HG03095 (cell line): ENCODE results near the gene PSMG2.

ENCODE experiments used
- ATAC-seq: cut with Tn5 transposase; IDR thresholded peaks from one replicate; pipeline ENCODE4 v1.9.1; 2021; ENCODE audit warnings: moderate library complexity; ENCODE audit not compliant: unreplicated experiment

The PSMG2 gene, protein sequence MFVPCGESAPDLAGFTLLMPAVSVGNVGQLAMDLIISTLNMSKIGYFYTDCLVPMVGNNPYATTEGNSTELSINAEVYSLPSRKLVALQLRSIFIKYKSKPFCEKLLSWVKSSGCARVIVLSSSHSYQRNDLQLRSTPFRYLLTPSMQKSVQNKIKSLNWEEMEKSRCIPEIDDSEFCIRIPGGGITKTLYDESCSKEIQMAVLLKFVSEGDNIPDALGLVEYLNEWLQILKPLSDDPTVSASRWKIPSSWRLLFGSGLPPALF

GRCh38 chr18:12702221-12703095 is at the start of gene PSMG2, which contains the start of gene CEP76:
Gene PSMG2 (plus strand): TSS chr18:12703042. CDS start chr18:12703108, 66 bp downstream.
Gene CEP76 (minus strand): TSS chr18:12702723. CDS start chr18:12702548, 175 bp downstream.
- peak; percentile 67 for ATAC-seq

DNA sequence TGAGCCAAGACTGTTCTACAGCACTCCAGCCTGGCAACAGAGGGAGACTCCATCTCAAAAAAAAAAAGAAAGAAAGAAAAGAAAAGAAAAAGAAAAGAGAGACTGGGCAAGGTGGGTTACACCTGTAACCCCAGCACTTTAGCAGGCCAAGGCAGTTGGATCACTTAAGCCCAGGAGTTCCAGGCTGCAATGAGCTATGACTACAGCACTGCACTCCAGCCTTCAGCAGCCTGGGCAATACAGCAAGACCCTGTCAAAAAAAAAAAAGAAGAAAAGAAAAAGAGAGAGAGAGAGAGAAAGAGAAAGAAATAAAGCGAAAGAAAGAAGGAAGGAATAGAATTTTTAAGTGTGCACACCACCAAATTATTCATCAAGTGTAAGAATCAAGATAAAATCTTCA is 47.9 kb upstream of the PSMG2 start:
- no peak for ATAC-seq

- ATAC-seq: no peak
Measured at GRCh38 chr18:12656605-12656937, 46.3 kb upstream of the PSMG2 start.

DNA sequence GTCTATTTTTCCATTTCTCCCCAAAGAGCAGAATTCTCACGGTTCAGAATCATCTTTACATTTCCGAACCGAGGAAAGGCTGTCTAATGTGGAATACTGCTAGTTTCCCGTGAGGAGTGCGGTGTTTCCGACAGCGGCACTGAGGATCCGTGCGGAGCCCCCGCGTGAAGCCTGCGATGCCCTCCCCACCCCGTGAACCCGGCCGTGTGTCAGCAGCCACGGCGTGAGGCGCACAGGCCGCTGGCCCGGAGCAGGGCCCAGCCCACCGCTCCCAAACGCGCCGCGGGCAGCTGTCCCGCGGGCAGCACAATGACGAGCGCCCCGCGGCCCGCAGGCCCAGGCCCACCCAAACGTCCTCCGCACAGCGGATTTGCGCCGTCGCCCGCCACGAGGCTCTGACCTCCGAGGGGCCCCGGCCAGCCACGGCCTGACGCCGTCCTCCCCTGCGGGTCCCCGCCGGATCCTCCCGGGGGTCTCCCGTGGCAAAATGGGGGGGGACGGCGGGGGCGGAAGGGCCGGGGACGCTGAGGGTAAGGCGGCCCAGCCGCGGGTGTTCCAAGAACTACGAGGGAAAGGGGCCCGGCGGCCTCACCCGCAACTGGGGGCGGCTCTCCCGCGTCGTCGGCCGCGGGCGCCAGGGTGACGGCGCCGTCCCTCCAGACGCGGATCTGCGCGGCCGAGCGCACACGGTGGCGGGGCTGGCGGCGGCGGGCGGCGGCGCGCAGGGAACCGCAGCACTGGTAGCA is 45.7 kb upstream of the PSMG2 start:
- ATAC-seq: peak; percentile 44

- peak; percentile 80 for ATAC-seq
Measured at GRCh38 chr18:12657684-12658425, 45.0 kb upstream of the PSMG2 start, which contains the start of gene SPIRE1. Gene SPIRE1 (minus strand): TSS chr18:12658107. CDS start chr18:12657866, 241 bp downstream.

DNA sequence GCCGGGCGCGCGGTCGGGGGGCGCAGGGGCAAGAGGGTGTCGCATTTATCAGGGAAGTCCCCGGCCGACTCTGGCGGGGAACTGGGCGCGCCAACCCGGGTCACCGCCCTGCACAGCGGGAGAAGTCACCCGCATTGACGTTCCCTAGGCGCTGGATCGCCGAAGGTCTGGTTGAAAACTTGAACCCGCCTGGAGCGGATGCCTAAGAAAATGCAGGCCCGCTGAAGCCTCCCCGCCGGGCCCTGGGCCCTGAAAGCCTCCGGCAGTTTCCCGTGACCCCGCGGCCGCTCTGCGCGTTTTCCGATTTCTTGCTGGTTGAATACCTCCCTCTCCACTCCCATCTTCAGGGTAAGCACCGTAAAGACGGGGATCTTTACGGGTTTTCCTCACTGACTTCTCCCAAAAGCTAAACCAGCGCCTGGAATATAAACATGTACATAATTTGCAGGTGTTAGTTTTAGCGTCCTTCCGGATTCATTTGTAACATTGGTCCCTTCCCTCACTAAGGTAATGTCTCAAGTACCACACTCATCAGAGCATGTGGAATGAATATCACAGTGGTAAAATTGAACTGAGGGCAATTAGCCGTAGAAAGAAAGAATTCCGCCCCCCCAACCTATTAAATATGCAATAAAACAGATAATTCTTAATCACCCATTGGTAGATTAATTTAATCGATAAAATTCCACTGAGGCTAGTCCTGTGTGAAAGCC is 44.3 kb upstream of the PSMG2 start:
- peak; percentile 28 for ATAC-seq

DNA sequence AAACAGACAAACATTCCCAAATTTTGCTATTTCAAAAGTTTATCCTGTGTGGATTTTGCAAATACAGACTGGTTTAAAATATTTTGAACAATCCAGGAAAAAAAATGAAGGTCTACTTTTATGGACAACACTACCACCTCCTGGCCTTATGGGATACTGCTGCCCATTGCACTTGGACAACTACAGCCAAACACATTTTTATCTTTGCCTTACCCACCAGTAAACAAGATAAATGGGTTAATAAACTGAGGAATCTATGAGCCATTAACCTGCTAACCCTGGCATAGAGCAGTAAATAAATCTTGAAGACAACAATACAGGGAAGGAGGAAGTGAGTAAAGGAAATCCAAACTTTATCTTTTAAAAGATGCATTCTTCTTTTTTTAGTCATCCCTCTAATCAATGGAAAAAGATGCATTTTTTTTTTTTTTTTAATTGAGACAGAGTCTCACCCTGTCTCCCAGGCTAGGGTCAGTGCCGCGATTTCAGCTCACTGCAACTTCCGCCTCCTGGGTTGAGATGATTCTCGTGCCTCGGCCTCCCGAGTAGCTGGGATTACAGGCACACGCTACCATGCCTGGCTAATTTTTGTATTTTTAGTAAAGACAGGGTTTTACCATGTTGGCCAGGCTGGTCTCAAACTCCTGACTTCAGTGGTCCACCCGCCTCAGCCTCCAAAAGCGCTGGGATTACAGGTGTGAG is 42.8 kb upstream of the PSMG2 start:
- no peak for ATAC-seq

DNA sequence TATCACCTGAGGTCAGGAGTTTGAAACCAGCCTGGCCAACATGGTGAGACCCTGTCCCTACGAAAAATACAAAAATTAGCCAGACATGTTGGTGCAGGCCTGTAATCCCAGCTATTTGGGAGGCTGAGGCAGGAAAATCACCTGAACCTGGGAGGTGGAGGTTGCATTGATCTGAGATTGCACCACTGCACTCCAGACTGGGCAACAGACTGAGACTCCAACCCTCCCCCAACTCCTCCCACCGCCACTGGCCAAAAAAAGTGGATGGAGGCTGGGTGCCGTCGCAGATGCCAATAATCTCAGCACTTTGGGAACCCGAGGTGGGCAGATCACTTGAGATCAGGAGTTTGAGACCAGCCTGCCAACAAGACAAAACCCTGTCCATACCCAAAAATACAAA is 34.8 kb upstream of the PSMG2 start:
- ATAC-seq: no peak

- no peak for ATAC-seq
Measured at GRCh38 chr18:12679183-12679786, 23.6 kb upstream of the PSMG2 start.

- ATAC-seq: no peak
Measured at GRCh38 chr18:12686100-12686499, 16.7 kb upstream of the PSMG2 start.

DNA sequence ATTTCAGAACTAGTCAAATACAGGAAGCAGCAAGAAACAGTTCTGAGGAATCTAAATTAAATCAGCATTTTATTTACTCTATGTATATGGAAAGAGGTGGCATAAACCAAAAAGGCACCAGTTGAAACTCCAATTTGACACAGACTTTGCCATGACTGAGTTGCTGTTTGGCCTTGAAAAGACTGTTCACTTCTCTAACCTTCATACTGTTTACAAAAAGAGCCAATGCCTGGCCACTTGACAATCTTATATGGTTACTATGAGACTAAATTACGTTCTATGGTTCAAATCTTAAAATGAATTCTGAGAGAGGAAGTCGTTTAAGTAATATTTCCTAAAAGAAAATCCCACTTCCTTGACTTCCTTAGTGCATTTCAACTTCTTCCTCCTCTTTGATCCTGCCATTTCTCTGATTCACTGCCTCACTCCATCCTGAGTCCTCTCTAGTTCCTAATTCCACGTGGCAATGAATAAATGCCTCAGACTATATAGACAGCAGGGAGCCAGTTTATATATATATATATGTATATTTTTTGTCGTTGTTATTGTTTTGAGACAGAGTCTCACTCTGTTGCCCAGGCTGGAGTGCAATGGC is 13.5 kb upstream of the PSMG2 start:
- no peak for ATAC-seq

- ATAC-seq: no peak
Measured at GRCh38 chr18:12692206-12692605, 10.6 kb upstream of the PSMG2 start.

DNA sequence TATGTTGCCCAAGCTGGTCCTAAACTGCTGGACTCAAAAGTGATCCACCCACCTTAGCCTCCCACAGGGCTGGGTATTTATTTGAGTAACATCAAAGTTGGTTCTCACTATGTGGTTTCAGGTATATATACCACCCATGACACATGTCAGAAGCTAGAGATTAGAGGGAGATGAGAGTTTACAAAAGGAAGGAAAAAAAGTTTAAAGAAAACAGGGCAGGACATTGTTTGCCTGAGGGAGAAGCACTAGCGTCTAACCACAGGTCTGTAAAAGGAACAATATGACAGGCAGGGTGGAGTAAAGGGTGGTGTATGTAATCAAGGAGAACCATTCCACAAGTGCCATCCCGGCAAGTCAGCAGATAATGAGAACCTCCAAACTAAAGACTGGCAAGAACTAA is 8.8 kb upstream of the PSMG2 start:
- no peak for ATAC-seq

- no peak for ATAC-seq
Measured at GRCh38 chr18:12699747-12700146, 3.1 kb upstream of the PSMG2 start.

DNA sequence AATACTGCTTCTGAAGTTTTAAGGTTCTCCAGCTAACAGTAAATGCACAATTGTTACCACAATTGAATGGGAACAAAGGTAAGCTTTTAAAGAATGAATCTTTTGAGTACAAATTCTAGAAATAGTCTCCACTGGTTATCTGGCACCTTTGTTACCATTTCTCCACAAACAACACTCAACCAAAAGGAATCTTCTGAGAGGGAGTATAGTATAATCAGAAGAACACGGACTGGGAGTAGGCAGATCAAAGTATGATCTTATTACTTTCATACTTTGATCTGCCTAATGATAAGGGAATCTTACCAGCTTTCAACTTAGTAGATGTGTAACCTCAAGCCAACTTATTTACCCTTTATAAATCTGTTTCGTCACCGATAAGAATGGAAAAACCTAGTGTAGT is 1.7 kb upstream of the PSMG2 start:
- no peak for ATAC-seq

GRCh38 chr18:12703096-12703567 is 290 bp downstream of the PSMG2 start:
- no peak for ATAC-seq

- no peak for ATAC-seq
Measured at GRCh38 chr18:12703664-12704063, 822 bp downstream of the PSMG2 start.

DNA sequence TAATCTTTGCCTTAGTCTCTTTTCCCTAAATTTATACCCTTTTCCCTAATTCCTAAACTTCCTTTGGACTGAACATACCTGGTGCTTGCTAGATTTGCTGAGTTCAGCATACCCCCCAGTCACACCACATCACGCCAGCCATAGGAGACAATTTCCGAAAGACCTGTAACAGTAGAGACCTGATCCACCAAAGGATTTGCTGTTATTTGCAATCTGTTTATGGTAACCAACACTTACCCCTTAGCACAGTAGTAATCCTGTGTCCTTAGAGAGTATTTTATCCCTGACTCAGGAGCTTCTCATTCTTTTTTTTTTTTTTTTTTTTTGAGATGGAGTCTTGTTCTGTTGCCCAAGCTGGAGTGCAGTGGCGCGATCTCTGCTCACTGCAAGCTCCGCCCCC is 8.6 kb downstream of the PSMG2 start:
- no peak for ATAC-seq
